ENCODE data around the gene FBXL20.

- no peak for TF ChIP-seq CTCF (IDR thresholded peaks at IDR 0.05; ENCODE audit: insufficient read depth, low read depth, low read length)
- TF ChIP-seq EZH2 (IDR thresholded peaks at IDR 0.05; ENCODE audit: insufficient read depth, low read length): no peak
These were observed 177.3 kb downstream of the FBXL20 start for GRCh38 chr17:39223907-39224777.

All from astrocyte (in vitro differentiated cells and primary cell).